Muscle of arm (tissue), 14 donors: ENCODE data around the gene CEMP1. TPM values are rescaled to one million over a fixed set of nuclear protein-coding genes. Genes with fewer than 3 reads are reported as not detected.
"Not testable (repeated sequence)": the region's sequence is repeated elsewhere in the genome, so short reads cannot be mapped to it uniquely, and the experiment has no call there.

Source experiments
- DNase-seq: peaks from one replicate; pipeline ENCODE4 v3.0.0-alpha.2; 2013
- long read RNA-seq, 11 donors: transcript quantifications; one replicate each; lab custom pipeline, GENCODE V29; 2026
- polyA plus RNA-seq, 12 donors: library from polyadenylated mRNA; unstranded; fragments of 120-200 nt; gene quantifications; one replicate each; pipeline ENCODE4 v1.2.1, GENCODE V29; 2013; ENCODE audit not compliant: insufficient read length in 12 of 12

Gene CEMP1
- polyA plus RNA-seq = 1 to 10 TPM in 9 of 12 donors, not detected in 3; 1.4 to 3.2 (median 1.9) TPM
- long read RNA-seq, donor 1, transcript CEMP1-202 (1 exons, 1,374 nt) = major isoform, 92 of 105 reads
- long read RNA-seq, donor 1, partial matches to known transcripts = 13 of 105 reads
- long read RNA-seq, donor 1, other reads (novel, unspliced or antisense) = 0 of 105 reads
- long read RNA-seq, donor 2, partial matches to known transcripts = 0 of 4 reads
- long read RNA-seq, donor 2, other reads (novel, unspliced or antisense) = 0 of 4 reads
- long read RNA-seq, donor 3, transcript CEMP1-202 (1 exons, 1,374 nt) = major isoform, 7 of 7 reads
- long read RNA-seq, donor 3, partial matches to known transcripts = 0 of 7 reads
- long read RNA-seq, donor 3, other reads (novel, unspliced or antisense) = 0 of 7 reads
- long read RNA-seq, donor 4, partial matches to known transcripts = 0 of 3 reads
- long read RNA-seq, donor 4, other reads (novel, unspliced or antisense) = 0 of 3 reads
- long read RNA-seq, donor 5, transcript CEMP1-202 (1 exons, 1,374 nt) = major isoform, 10 of 10 reads
- long read RNA-seq, donor 5, partial matches to known transcripts = 0 of 10 reads
- long read RNA-seq, donor 5, other reads (novel, unspliced or antisense) = 0 of 10 reads
- long read RNA-seq, donor 6, partial matches to known transcripts = 0 of 2 reads
- long read RNA-seq, donor 6, other reads (novel, unspliced or antisense) = 0 of 2 reads
- long read RNA-seq, donor 7, transcript CEMP1-202 (1 exons, 1,374 nt) = major isoform, 9 of 9 reads
- long read RNA-seq, donor 7, partial matches to known transcripts = 0 of 9 reads
- long read RNA-seq, donor 7, other reads (novel, unspliced or antisense) = 0 of 9 reads
- long read RNA-seq, donor 8, transcript CEMP1-202 (1 exons, 1,374 nt) = major isoform, 9 of 9 reads
- long read RNA-seq, donor 8, partial matches to known transcripts = 0 of 9 reads
- long read RNA-seq, donor 8, other reads (novel, unspliced or antisense) = 0 of 9 reads
- long read RNA-seq, donor 9, transcript CEMP1-202 (1 exons, 1,374 nt) = major isoform, 13 of 13 reads
- long read RNA-seq, donor 9, partial matches to known transcripts = 0 of 13 reads
- long read RNA-seq, donor 9, other reads (novel, unspliced or antisense) = 0 of 13 reads
- long read RNA-seq, donor 10, transcript CEMP1-202 (1 exons, 1,374 nt) = major isoform, 5 of 5 reads
- long read RNA-seq, donor 10, partial matches to known transcripts = 0 of 5 reads
- long read RNA-seq, donor 10, other reads (novel, unspliced or antisense) = 0 of 5 reads
- long read RNA-seq, donor 11, transcript CEMP1-202 (1 exons, 1,374 nt) = major isoform, 12 of 12 reads
- long read RNA-seq, donor 11, partial matches to known transcripts = 0 of 12 reads
- long read RNA-seq, donor 11, other reads (novel, unspliced or antisense) = 0 of 12 reads

- no peak for DNase-seq
Measured at GRCh38 chr16:2531371-2531695, at the start of gene CEMP1. Gene CEMP1 (minus strand): TSS chr16:2531408. CDS start chr16:2531073, 335 bp downstream.

GRCh38 chr16:2580818-2581217, 49.6 kb upstream of the CEMP1 start:
- DNase-seq = not testable (repeated sequence)

GRCh38 chr16:2580143-2580542, 48.9 kb upstream of the CEMP1 start:
- DNase-seq = not testable (repeated sequence)

GRCh38 chr16:2578905-2579304, 47.7 kb upstream of the CEMP1 start:
- not testable (repeated sequence) for DNase-seq

- not testable (repeated sequence) for DNase-seq
Measured at GRCh38 chr16:2577044-2577443, 45.8 kb upstream of the CEMP1 start.

- not testable (repeated sequence) for DNase-seq
Measured at GRCh38 chr16:2575839-2576238, 44.6 kb upstream of the CEMP1 start.

- not testable (repeated sequence) for DNase-seq
Measured at GRCh38 chr16:2572704-2573103, 41.5 kb upstream of the CEMP1 start.

- not testable (repeated sequence) for DNase-seq
Measured at GRCh38 chr16:2568573-2568972, 37.4 kb upstream of the CEMP1 start.

- not testable (repeated sequence) for DNase-seq
Measured at GRCh38 chr16:2567506-2567905, 36.3 kb upstream of the CEMP1 start.

GRCh38 chr16:2560798-2561133, 29.6 kb upstream of the CEMP1 start:
- DNase-seq = not testable (repeated sequence)

GRCh38 chr16:2560131-2560797, 29.1 kb upstream of the CEMP1 start:
- not testable (repeated sequence) for DNase-seq

GRCh38 chr16:2557150-2557549, 25.9 kb upstream of the CEMP1 start:
- not testable (repeated sequence) for DNase-seq

GRCh38 chr16:2554709-2555425, 23.7 kb upstream of the CEMP1 start:
- not testable (repeated sequence) for DNase-seq

- DNase-seq = not testable (repeated sequence)
Measured at GRCh38 chr16:2551420-2551889, 20.2 kb upstream of the CEMP1 start.

GRCh38 chr16:2550283-2550878, 19.2 kb upstream of the CEMP1 start:
- not testable (repeated sequence) for DNase-seq

GRCh38 chr16:2543771-2544170, 12.6 kb upstream of the CEMP1 start:
- not testable (repeated sequence) for DNase-seq

GRCh38 chr16:2541409-2541808, 10.2 kb upstream of the CEMP1 start:
- not testable (repeated sequence) for DNase-seq

- DNase-seq = not testable (repeated sequence)
Measured at GRCh38 chr16:2540912-2541311, 9.7 kb upstream of the CEMP1 start.

- DNase-seq = not testable (repeated sequence)
Measured at GRCh38 chr16:2539845-2540458, 8.7 kb upstream of the CEMP1 start.
